Loucy (cell line): ENCODE measurements around the gene FDPS.

ENCODE experiments used
- EZH2phosphoT487 ChIP-seq: fragments of 200-600 bp; IDR thresholded peaks from 2 replicates; pipeline ENCODE4 v1.6.1; 2018; ENCODE audit warnings: antibody characterized with exemption, mild to moderate bottlenecking, moderate library complexity, borderline replicate concordance
- TF ChIP-seq, protein P1 (sequence below): fragments of 200-600 bp; sonication (generic); conservative IDR thresholded peaks from 2 replicates; pipeline ENCODE4 v1.5.1; 2014; ENCODE audit warnings: mild to moderate bottlenecking, antibody characterized with exemption, low read length

GRCh38 chr1:155342842-155343241, 34.2 kb downstream of the FDPS start:
- TF ChIP-seq, protein P1, sequence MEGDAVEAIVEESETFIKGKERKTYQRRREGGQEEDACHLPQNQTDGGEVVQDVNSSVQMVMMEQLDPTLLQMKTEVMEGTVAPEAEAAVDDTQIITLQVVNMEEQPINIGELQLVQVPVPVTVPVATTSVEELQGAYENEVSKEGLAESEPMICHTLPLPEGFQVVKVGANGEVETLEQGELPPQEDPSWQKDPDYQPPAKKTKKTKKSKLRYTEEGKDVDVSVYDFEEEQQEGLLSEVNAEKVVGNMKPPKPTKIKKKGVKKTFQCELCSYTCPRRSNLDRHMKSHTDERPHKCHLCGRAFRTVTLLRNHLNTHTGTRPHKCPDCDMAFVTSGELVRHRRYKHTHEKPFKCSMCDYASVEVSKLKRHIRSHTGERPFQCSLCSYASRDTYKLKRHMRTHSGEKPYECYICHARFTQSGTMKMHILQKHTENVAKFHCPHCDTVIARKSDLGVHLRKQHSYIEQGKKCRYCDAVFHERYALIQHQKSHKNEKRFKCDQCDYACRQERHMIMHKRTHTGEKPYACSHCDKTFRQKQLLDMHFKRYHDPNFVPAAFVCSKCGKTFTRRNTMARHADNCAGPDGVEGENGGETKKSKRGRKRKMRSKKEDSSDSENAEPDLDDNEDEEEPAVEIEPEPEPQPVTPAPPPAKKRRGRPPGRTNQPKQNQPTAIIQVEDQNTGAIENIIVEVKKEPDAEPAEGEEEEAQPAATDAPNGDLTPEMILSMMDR: no peak
- TF ChIP-seq EZH2phosphoT487: no peak
